HUES48 (cell line): ENCODE results near the gene DIRAS2.

Experiments
- H3K27ac ChIP-seq: one replicate; pipeline ENCODE4 v1.7.0; 2013; ENCODE audit warnings: low read depth, low read length, inconsistent platforms
- H3K27me3 ChIP-seq: 2 replicates; pipeline ENCODE4 v1.6.1; 2013; ENCODE audit warnings: mild to moderate bottlenecking, low read length; ENCODE audit not compliant: control insufficient read depth, insufficient read depth
- H3K36me3 ChIP-seq: 2 replicates; pipeline ENCODE4 v1.6.1; 2013; ENCODE audit warnings: low read length; ENCODE audit not compliant: control insufficient read depth, insufficient read depth
- H3K4me1 ChIP-seq: 2 replicates; pipeline ENCODE4 v1.6.1; 2013; ENCODE audit warnings: mild to moderate bottlenecking, low read length; ENCODE audit not compliant: control insufficient read depth, insufficient read depth
- H3K4me3 ChIP-seq: 2 replicates; pipeline ENCODE4 v1.5.1; 2013; ENCODE audit warnings: mild to moderate bottlenecking, low read depth, low read length
- H3K9ac ChIP-seq: 2 replicates; pipeline ENCODE4 v1.6.1; 2013; ENCODE audit warnings: mild to moderate bottlenecking, low read depth, low read length, moderate library complexity
- H3K9me3 ChIP-seq: 2 replicates; pipeline ENCODE4 v1.6.1; 2013; ENCODE audit warnings: low read length; ENCODE audit not compliant: control insufficient read depth, insufficient read depth

The DIRAS2 gene

GRCh38 chr9:90647843-90648242, 5.2 kb upstream of the DIRAS2 start:
- Histone ChIP-seq H3K27me3 (peaks cover 23% of the 10 kb centered on the region), H3K9me3 (no peaks in the 10 kb centered on the region; the same call in 1 of the 2 replicates), H3K27ac (no peak overlapping the region), H3K36me3 (no peaks in the 10 kb centered on the region), H3K9ac (no peak overlapping the region), H3K4me1 (no peaks in the 10 kb centered on the region), H3K4me3 (no peak overlapping the region)

DNA sequence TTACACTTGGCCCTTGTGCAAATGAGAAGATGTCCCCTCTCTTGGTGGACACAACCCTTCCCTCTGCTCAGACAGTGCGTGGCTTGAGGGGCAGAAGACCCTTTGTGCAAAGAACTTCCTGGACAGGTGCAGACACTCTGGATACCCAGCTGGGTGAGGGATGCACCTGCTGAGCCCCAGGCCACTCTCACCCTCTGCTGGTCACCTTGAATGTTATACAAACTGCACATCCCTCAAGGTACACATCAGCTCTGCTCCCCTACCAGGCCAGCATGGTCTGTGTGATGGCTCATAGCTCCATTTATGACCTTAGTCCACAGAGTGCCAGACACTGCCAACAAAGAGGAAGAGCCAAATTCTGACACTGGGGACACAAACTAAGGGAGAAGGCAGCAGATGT, 3.1 kb upstream of the DIRAS2 start:
- no peaks in the 10 kb centered on the region for H3K9me3 ChIP-seq
- H3K4me3 ChIP-seq, result no peak overlapping the region
- H3K27me3 ChIP-seq, result peaks cover 41% of the 10 kb centered on the region
- no peak overlapping the region for H3K9ac ChIP-seq
- no peaks in the 10 kb centered on the region for H3K36me3 ChIP-seq
- peaks cover 10% of the 10 kb centered on the region for H3K4me1 ChIP-seq
- no peak overlapping the region for H3K27ac ChIP-seq

GRCh38 chr9:90641884-90642487, 638 bp downstream of the DIRAS2 start:
- no peaks in the 10 kb centered on the region for H3K36me3 ChIP-seq
- peak overlapping the region; percentile 73 for H3K4me3 ChIP-seq

DNA sequence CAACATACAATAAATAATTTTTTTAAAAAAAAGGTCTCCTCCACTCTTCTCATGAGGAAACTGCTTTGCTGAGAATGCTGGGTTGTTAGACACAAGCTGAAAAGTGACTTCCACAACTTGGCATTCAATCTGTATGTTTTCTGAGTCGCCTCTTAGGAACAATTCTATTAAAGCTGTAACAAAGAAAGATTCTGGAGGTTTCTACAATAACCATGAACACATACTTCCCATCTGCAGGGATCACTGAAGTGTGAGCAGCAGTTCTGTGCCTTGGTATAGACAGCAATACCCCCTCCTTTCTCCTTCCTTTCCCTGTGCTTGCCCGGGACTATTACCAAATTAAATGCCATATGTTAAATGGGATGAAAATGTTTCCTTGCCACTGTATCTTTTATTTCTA, 1.5 kb downstream of the DIRAS2 start:
- Histone ChIP-seq H3K27me3 (peaks cover 45% of the 10 kb centered on the region), H3K36me3 (no peaks in the 10 kb centered on the region), H3K4me1 (peaks cover 10% of the 10 kb centered on the region), H3K9me3 (no peaks in the 10 kb centered on the region), H3K9ac (no peak overlapping the region), H3K27ac (no peak overlapping the region), H3K4me3 (no peak overlapping the region)

More at GRCh38 chr9:90641884-90642487, 638 bp downstream of the DIRAS2 start:
- Histone ChIP-seq H3K27me3 (peaks cover 45% of the 10 kb centered on the region), H3K27ac (no peak overlapping the region), H3K9me3 (no peaks in the 10 kb centered on the region), H3K9ac (no peak overlapping the region), H3K4me1 (peaks cover 10% of the 10 kb centered on the region)

DNA sequence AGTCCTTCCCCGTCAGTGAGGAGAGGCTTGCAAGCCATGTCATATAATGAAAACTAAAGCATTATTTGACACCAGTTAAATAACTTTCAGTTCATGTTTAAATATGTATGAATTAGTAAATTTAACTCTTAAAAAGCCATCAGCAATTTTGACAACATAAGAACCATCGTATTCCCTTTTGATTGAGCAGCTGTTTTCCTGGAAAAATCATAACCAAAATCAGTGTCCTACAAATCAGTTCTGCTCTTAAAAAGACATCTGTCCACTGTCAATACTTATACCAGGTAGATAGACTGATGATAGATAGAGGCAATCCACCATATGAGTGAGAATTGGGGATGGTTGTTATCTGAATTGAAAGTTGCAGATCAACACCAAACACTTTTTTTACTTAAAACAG, 2.3 kb downstream of the DIRAS2 start:
- Histone ChIP-seq H3K9ac (no peak overlapping the region), H3K9me3 (no peaks in the 10 kb centered on the region), H3K4me1 (peaks cover 10% of the 10 kb centered on the region), H3K36me3 (no peaks in the 10 kb centered on the region), H3K27ac (no peak overlapping the region), H3K4me3 (no peak overlapping the region), H3K27me3 (peaks cover 45% of the 10 kb centered on the region)

- no peak overlapping the region for H3K4me3 ChIP-seq
- H3K36me3 ChIP-seq, result no peaks in the 10 kb centered on the region
- H3K4me1 ChIP-seq, result peaks cover 10% of the 10 kb centered on the region
- no peaks in the 10 kb centered on the region for H3K9me3 ChIP-seq
- H3K27ac ChIP-seq, result no peak overlapping the region
- H3K27me3 ChIP-seq, result peaks cover 21% of the 10 kb centered on the region
- H3K9ac ChIP-seq, result no peak overlapping the region
Observed at GRCh38 chr9:90637626-90638025, 5.0 kb downstream of the DIRAS2 start.

DNA sequence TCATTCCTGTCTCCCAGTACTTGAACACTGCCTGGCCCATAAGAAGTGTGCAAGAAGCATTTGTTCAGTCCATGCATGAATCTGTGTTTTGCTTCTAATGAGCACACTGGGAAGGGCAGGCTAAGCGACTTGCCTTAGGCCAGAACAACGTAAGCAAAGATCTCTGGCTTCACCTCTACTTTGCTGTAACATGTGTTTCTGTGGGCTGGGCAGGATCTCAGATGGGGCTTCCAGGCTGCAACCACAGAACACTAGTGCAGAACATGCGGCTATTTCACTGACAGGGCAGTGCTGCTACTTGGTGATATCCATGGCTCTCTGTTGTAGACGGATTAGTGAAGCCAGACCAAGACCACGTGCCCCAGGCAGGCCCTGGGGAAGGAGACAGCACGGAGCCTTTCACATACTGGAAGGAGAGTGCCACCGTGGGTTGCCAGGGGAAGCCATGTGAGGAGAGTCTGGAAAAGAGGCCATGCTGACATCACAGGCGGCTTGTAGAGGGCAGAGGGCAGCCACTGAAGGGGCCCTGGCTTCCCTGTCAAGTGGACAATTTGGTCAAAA, 9.9 kb downstream of the DIRAS2 start:
- H3K9me3 ChIP-seq, result no peaks in the 10 kb centered on the region
- no peak overlapping the region for H3K4me3 ChIP-seq
- H3K9ac ChIP-seq, result no peak overlapping the region
- H3K27ac ChIP-seq, result no peak overlapping the region
- no peaks in the 10 kb centered on the region for H3K4me1 ChIP-seq
- no peaks in the 10 kb centered on the region for H3K27me3 ChIP-seq
- no peaks in the 10 kb centered on the region for H3K36me3 ChIP-seq

GRCh38 chr9:90631964-90632363, 10.7 kb downstream of the DIRAS2 start:
- H3K9ac ChIP-seq, result no peak overlapping the region
- no peaks in the 10 kb centered on the region for H3K27me3 ChIP-seq
- H3K36me3 ChIP-seq, result no peaks in the 10 kb centered on the region
- H3K4me3 ChIP-seq, result no peak overlapping the region
- H3K4me1 ChIP-seq, result no peaks in the 10 kb centered on the region
- no peaks in the 10 kb centered on the region for H3K9me3 ChIP-seq
- no peak overlapping the region for H3K27ac ChIP-seq

DNA sequence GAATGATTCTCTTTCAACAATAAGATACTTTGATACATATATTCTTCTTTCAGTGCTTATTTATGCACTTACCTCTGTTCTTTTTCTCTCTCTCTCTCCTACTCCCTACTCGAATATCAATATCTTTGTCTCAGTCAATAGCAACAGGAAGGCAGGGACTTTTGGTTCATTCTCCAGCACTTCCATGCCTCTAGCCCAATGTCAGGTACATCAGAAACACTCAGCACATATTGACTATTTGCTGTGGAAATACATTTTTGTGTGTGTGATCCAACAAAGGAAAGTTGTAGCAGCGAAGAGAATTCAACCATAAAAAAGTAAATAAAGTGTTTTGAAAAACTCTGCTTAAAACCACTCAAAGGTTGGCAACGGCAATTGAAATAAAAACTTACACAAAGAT, 12.6 kb downstream of the DIRAS2 start:
- Histone ChIP-seq H3K27ac (no peak overlapping the region), H3K36me3 (no peaks in the 10 kb centered on the region), H3K9me3 (no peaks in the 10 kb centered on the region), H3K4me1 (no peaks in the 10 kb centered on the region), H3K4me3 (no peak overlapping the region), H3K27me3 (no peaks in the 10 kb centered on the region), H3K9ac (no peak overlapping the region)

DNA sequence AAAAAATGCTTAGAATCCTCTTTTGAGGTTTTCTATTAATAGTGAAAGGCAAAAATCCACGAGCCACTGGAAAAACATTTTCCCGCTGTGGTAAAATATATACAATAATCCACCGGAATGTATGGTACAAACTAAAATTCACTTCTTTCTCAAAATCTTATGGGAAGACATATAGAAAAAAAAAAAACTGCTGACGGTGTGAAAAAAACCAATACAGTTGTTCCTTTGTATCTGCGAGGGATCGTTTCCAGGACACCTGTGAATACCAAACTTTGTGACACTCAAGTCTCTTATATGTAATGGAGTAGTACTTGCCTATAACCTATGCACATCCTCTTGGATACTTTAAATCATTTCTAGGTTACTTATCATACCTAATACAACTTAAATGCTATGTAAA, 13.3 kb downstream of the DIRAS2 start:
- H3K36me3 ChIP-seq, result no peaks in the 10 kb centered on the region
- H3K27ac ChIP-seq, result no peak overlapping the region
- H3K9ac ChIP-seq, result no peak overlapping the region
- no peaks in the 10 kb centered on the region for H3K4me1 ChIP-seq
- no peaks in the 10 kb centered on the region for H3K9me3 ChIP-seq
- no peaks in the 10 kb centered on the region for H3K27me3 ChIP-seq
- H3K4me3 ChIP-seq, result no peak overlapping the region

- no peak overlapping the region for H3K27ac ChIP-seq
- no peaks in the 10 kb centered on the region for H3K9me3 ChIP-seq
- no peak overlapping the region for H3K9ac ChIP-seq
- H3K4me3 ChIP-seq, result no peak overlapping the region
- no peaks in the 10 kb centered on the region for H3K4me1 ChIP-seq
- H3K36me3 ChIP-seq, result no peaks in the 10 kb centered on the region
- no peaks in the 10 kb centered on the region for H3K27me3 ChIP-seq
Observed at GRCh38 chr9:90616806-90617205, 25.8 kb downstream of the DIRAS2 start.
